WI38 (cell line): ENCODE measurements around the gene MARS1.
A peak's percentile ranks its signal among the peaks of the same experiment; 100 is the strongest.

Experiments
- H3K4me3 ChIP-seq: 2 replicates; pipeline ENCODE4 v1.5.1; 2011; ENCODE audit warnings: low read depth, mild to moderate bottlenecking, control low read depth, low read length
- CTCF ChIP-seq: IDR thresholded peaks from 2 replicates; pipeline ENCODE4 v1.5.1; 2012; ENCODE audit warnings: low read depth, mild to moderate bottlenecking, control low read depth, low read length

MARS1 gene

DNA sequence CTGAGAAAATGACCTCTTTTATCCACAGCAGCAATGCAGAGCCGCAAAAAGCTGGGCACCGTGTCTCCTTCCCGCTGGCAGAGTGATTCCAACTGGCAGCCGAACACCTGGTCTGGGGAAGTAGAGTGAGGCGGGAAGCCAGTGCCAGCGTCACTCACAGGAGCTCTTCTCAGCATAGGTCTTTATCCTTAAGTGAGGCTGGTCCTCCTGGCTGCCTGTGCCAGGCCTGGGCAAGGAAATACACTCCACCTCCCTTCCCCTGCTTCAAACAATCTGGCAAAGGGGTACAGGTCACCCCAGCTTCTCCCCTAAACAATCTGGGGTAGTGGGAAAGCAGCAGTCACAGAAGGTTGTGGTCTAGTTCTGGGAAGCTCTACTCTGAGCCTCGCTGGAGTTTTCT lies 13.0 kb upstream of the MARS1 start:
- no peak overlapping the region for H3K4me3 ChIP-seq

DNA sequence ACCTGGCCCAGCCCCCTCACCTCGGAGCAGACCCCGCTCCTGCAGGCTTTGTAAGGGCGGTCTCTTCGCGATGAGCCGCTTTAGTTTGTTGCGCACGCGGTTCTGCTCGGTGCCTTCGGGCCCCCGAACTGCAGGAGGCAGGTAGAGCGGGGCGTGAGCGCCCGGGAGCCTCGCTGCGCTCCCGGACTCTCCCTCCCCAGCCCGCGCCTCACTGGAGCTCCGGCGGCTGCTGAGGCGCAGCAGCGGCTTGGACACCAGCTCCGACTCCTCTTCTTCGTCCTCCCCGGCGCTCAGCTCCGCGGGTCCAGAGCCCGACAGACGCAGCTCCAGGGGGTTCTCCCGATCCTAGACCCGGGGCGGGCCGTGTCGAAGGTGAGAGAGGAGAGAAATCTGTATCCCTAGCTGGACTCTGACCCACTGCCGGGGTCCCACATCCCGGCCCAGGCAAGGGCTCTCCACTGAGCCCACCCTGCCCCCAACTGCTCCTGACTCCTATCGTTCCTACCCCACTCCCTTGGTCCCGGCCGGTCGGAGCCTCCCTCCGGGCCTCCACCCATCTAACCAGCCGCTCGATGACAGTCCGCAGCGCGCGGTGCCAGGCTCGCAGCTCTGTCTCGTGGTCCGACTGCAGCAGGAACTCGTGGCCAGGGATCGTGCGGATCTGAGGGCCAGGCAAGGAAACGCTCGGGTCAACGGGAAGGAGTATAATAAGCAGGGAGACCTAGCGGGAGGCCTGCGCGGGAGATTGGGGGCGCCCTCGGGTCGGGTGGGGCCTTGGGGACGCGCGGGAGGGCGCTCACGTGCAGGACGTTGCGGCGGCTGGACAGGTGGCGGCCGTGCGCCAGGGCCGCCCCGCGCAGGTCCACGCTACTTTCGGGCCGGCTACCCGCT lies 12.4 kb upstream of the MARS1 start:
- H3K4me3 ChIP-seq, result peak overlapping the region; percentile 17; the same call in 1 of the 2 replicates
- TF ChIP-seq CTCF, result no peak

More for the DNA sequence above, 13.0 kb upstream of the MARS1 start:
- no peak for TF ChIP-seq CTCF

GRCh38 chr12:57476162-57476992 lies 11.5 kb upstream of the MARS1 start:
- no peak for TF ChIP-seq CTCF
- H3K4me3 ChIP-seq, result no peak overlapping the region

DNA sequence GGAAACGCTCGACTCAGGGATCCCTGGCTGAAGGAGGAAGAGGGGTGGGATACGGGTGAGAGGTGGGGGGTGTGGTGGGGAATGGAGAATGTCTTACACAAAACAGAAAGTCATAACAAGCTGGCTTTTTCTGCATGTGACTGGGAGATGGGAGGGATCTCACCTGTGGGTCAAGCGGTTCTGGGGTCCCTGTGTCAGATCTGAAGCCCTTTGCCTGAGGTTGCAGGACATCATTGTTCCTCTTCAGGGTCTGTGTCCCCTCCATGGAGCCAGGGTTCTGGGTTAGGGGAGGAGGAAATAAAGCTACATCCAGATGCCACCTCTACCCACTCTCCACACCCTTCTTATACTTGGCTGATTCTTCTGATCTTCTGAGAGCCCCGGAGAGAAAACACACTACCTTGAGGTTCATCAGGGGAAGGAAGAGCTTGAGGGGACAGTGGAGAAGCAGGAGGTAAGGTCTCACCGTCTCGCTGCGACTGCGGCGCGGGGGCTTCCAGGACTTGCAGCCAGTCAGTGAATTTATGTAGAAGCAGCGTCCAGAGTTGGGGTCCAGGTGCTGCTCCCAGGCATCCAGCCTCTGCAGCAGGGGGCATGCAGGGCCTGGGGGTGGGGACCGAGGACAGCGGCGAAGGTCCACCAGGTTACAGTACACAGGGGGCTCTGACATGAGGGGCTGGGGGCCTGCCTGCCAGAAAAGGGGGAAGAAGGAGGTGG lies 10.7 kb upstream of the MARS1 start:
- no peak for TF ChIP-seq CTCF
- H3K4me3 ChIP-seq, result no peak overlapping the region

DNA sequence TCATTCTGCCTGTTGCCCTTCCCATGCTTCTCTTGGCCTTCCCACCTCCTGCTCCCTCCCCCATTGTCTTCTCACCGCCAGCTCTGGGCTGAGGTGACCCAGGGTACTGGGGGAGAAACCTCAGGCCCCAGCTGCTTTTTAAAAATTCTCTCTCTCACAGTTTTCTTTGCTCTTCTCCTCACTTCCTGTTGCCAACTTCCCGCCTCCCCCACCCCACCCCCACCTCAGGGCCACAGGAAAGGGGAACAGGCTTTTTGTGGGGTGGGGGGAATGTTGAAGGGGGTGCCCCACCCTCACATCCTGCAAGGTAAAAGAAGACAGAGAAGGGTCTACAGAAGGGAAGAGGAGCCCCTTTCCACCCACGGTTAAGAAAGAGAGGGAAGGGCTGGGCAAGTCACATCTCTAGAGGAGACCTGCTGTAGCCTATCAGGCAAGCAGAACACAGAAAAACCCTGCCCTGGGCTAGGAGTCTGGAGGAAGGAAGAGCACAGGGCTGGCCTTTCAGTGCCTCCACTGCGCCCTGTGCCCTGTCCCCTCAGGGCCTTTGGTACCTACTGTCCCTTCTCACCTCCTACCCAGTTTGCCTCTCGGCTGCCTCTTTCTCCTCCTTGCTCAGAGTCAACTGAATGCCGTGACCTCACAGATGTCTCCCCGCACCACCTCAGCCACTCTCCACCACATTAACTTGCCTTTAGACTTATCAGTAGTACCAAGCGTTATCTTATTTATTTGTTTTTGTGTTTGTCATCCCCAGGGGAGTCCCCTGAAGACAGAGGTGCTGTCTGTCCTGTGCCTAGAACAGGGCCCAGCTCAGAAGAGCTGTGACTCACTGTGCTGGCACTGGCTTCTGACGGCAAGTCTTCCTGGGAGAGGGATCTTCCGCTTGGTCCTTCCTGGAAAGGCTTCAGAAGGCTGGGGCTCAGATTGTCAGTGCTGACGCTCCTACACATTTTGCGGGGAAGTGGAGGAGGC lies 9.9 kb upstream of the MARS1 start:
- no peak overlapping the region for H3K4me3 ChIP-seq
- TF ChIP-seq CTCF, result no peak

GRCh38 chr12:57479043-57479375 lies 8.9 kb upstream of the MARS1 start:
- no peak for TF ChIP-seq CTCF
- H3K4me3 ChIP-seq, result no peak overlapping the region
